Measurements from ENCODE around the gene KCNQ1.

Gene KCNQ1

GRCh38 chr11:2805388-2806056 is 360.7 kb downstream of the KCNQ1 start:
- DNase-seq (ENCODE audit: low read depth in 2 of 2): peak in 1 of 2 experiments; percentile 11

DNA sequence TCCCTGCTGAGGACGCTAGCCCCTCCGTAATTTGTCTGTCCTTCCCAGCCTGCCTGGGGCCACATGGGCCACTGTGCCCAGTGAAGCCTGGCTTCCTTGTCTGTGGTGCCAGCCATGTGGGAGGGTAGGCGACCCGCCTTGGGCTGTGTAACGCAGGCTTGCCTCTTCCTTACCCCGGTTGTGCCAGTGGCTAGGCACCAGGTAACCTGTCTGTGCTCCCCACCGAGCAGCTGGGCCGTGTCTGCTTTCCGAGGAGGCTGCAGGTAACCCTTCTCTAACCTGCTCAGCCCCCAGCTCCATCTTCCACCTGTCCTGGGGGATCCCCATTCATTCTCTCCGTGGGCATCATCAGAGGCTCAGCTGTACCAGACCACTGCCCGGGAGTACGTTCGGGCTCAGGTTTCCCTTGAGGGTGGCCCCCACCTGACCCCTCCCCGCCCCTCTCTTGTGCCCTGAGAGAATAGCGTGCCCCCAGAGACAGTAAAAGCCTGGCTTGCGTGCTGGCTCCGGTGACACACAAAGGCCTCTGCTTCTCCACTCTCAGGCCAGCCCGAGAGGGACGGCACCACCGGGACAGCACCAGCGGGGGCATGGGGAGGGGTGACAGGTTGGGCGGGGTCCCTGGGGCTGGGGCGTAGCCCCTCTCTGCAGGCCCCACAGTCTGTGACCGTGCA is 361.7 kb downstream of the KCNQ1 start:
- no peak for DNase-seq (ENCODE audit: low read depth in 2 of 2)

DNA sequence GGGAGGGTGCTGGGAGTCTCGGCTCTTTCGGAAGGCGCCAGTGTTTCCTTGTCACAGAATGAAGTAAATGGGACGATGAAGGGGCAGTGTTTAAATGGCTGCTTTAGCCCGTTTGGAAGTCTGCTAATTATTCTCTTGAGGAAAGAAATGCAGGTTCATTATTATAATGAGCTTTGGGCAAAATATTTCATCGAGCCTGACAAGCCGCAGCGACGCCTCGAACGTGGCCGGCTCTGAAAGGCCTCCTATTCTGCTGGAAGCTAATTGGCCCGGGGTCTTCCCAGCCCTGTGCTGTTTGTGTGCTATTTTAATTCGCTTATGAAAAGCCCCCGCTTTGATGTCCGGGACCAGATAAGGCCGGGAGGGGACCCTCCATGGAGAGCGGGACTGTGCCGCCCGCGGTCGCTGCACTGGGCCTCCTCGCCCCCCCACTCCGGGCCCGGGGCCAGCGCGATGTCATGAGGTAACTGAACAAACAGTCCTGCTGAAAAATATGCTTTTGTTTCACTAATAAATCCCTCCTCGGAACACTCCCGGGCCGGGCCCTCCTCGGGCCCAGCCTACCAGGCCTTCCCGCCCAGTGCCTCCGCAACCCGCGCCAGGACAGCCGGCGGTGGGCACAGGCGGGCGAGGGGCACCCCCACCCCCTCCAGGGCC is 362.3 kb downstream of the KCNQ1 start:
- no peak for DNase-seq (ENCODE audit: low read depth in 2 of 2)

GRCh38 chr11:2807801-2808241 is 363.0 kb downstream of the KCNQ1 start:
- DNase-seq (ENCODE audit: low read depth in 2 of 2): no peak

DNA sequence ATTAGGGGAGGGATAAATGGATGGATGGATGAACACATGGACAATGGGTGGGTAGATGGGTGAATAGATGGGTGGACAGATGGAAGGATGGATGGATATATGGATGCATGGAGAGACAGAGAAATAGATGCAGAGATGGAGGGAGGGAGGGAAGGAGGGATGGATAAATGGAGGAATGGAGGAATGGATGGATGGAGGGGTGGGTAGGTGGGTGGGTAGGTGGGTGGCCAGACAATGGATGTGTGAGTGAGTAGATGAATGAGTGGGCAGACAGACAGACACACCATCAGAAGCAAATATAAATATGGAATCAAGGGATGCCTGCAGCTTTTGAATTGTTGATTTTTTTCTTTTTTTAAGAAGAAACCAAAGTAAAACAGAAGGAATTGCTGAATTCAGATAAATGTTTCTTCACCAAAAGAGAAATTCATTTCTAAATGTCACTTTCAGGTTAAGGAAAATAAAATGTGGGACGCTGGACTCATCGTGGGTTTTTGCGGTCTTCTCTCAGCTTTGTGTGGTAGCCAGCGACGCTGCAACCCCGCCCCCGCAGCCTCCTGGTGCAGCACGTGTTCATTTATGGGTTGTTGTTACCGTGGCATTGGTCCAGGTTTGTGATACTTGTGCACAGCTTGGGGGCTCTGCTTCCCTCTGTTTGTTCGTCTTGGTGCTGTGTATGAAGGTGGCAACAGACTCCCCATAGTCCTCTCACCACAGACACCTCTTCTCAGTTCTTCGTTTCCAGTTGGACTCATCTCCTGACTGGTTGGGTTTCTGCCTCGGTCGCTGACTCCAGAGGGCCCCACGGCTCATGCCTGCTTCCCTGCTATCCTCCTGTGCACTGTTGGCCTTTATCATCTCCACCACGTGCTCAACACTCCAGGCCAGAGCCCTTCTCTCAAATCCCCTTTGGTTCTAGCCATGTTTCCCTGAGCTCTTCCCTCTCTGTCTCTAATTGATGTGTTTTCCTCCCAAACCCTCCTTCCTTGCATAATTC is 364.3 kb downstream of the KCNQ1 start:
- DNase-seq (ENCODE audit: low read depth in 2 of 2): no peak

- no peak for DNase-seq (ENCODE audit: low read depth in 2 of 2)
Measured at GRCh38 chr11:2809854-2810253, 365.0 kb downstream of the KCNQ1 start.

DNA sequence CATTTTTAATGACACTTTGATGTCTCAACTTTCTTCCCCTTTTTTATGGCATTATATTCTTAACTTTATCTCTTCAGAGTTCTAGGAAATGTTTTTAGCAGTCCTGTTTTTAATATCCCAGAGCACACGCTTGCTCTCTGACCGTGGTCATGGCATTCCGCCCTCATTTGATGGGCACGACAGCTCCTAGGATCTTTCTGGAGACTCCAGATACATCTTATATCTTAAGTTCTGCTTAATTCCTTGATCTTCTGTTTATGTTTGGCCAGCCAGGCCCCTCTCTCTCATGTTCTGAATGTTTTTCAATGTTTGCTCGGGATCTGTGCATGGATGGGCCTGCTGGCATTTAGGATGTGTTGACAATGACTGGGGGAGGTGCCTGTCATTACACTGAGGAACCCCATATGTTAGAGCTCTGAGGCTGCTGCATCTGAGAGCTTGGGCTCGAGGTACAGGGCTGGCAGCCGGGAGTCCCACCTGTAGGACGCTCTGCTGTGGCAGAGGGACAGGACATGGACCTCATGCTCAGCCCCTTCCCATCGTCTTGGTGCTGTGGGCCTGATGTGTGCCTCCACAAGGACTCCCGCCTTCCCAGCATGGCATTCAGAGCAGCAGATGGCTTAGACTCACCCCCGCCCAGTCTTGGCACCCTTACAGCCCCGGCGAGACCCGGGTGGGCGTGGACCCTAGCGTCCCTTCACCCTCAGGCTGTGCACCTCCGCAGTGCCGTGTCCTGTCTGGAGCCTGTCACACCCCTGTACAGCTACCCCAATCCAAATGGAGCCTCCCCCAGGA is 365.8 kb downstream of the KCNQ1 start:
- no peak for DNase-seq (ENCODE audit: low read depth in 2 of 2)

GRCh38 chr11:2811206-2812091 is 366.6 kb downstream of the KCNQ1 start:
- DNase-seq (ENCODE audit: low read depth in 2 of 2): no peak

GRCh38 chr11:2812371-2812991 is 367.7 kb downstream of the KCNQ1 start:
- DNase-seq (ENCODE audit: low read depth in 2 of 2): peak in 1 of 2 experiments; percentile 22

GRCh38 chr11:2813141-2813908 is 368.5 kb downstream of the KCNQ1 start:
- peak in 1 of 2 experiments; percentile 33 for DNase-seq (ENCODE audit: low read depth in 2 of 2)

- no peak for DNase-seq (ENCODE audit: low read depth in 2 of 2)
Measured at GRCh38 chr11:2813968-2814367, 369.2 kb downstream of the KCNQ1 start.

- no peak for DNase-seq (ENCODE audit: low read depth in 2 of 2)
Measured at GRCh38 chr11:2814751-2815150, 369.9 kb downstream of the KCNQ1 start.

- no peak for DNase-seq (ENCODE audit: low read depth in 2 of 2)
Measured at GRCh38 chr11:2815762-2816496, 371.1 kb downstream of the KCNQ1 start.

GRCh38 chr11:2816523-2816922 is 371.7 kb downstream of the KCNQ1 start:
- DNase-seq (ENCODE audit: low read depth in 2 of 2): no peak

- peak; percentile 46 to 52 for DNase-seq (ENCODE audit: low read depth in 2 of 2)
Measured at GRCh38 chr11:2816941-2817421, 372.2 kb downstream of the KCNQ1 start.

DNA sequence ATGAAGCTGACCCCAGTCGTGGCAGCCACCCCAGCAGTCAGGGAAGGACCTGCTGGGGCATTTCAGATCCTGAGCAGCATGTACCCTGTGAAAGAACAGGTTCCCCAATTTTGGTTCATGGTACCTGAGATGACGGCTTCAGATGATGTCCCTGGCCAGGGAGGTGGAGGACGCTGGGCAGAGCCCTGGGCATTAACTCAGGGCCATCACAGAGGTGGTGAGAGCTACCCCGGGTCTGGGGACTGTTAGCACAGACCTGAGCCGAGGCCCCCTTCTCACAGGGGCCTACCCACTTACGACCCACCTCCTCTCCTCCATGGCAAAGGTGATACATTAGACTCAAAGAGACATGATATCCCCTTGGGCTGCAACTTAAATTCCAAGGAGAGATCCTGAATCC is 372.6 kb downstream of the KCNQ1 start:
- DNase-seq (ENCODE audit: low read depth in 2 of 2): no peak

GRCh38 chr11:2818021-2818420 is 373.2 kb downstream of the KCNQ1 start:
- no peak for DNase-seq (ENCODE audit: low read depth in 2 of 2)

GRCh38 chr11:2818503-2818902 is 373.7 kb downstream of the KCNQ1 start:
- no peak for DNase-seq (ENCODE audit: low read depth in 2 of 2)

All from fibroblast of skin of left quadriceps (primary cell).